Kidney epithelial cell (primary cell): Measurements from ENCODE around the gene SCLY. TPM values are rescaled to one million over a fixed set of nuclear protein-coding genes. Genes with fewer than 3 reads are reported as not detected.

ENCODE experiments used
- DNase-seq: peaks from one replicate; pipeline ENCODE4 v3.0.0-alpha.2; 2010; ENCODE audit warnings: low read depth
- H3K27me3 ChIP-seq: 2 replicates; pipeline ENCODE4 v1.6.0; 2011; ENCODE audit warnings: low read length; ENCODE audit not compliant: control insufficient read depth, insufficient read depth
- H3K36me3 ChIP-seq: 2 replicates; pipeline ENCODE4 v1.5.1; 2011; ENCODE audit warnings: low read length; ENCODE audit not compliant: control insufficient read depth, insufficient read depth
- H3K4me3 ChIP-seq: 2 replicates; pipeline ENCODE4 v1.5.1; 2011; ENCODE audit warnings: low read depth, mild to moderate bottlenecking, control low read depth, low read length
- total RNA-seq: library from RNA; depleted of rRNA; stranded (reverse); fragments of >200 nt; gene quantifications from 2 replicates; pipeline ENCODE4 v1.2.3, GENCODE V29; 2015
- TF ChIP-seq, protein P1 (sequence below): IDR thresholded peaks from 2 replicates; pipeline ENCODE4 v1.5.1; 2011; ENCODE audit warnings: mild to moderate bottlenecking, moderate library complexity, low read length, control low read depth, inconsistent platforms; ENCODE audit not compliant: insufficient read depth, poor library complexity, severe bottlenecking

The SCLY gene
- total RNA-seq, 1 donor from 2014 or later = 32.1 TPM

DNA sequence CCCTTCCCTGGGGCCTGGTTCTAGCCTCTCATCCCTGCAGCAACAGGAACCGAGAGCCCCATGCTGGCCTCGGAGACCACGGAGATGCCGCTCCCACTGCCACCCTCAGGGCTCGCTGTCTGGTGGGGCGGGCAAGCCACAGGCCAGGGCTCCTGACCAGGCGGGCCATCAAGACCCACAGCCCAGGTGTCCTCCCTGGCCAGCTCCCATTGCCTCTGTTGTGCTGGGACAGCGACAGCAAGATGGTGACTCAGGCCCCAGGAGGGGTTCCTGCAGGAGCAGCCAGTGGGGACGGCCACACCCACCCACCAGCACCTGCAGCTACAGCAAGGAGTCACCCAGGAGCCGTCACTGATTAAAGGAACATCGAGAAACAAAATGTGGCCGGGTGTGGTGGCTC, 85.0 kb downstream of the SCLY start:
- TF ChIP-seq, protein P1, sequence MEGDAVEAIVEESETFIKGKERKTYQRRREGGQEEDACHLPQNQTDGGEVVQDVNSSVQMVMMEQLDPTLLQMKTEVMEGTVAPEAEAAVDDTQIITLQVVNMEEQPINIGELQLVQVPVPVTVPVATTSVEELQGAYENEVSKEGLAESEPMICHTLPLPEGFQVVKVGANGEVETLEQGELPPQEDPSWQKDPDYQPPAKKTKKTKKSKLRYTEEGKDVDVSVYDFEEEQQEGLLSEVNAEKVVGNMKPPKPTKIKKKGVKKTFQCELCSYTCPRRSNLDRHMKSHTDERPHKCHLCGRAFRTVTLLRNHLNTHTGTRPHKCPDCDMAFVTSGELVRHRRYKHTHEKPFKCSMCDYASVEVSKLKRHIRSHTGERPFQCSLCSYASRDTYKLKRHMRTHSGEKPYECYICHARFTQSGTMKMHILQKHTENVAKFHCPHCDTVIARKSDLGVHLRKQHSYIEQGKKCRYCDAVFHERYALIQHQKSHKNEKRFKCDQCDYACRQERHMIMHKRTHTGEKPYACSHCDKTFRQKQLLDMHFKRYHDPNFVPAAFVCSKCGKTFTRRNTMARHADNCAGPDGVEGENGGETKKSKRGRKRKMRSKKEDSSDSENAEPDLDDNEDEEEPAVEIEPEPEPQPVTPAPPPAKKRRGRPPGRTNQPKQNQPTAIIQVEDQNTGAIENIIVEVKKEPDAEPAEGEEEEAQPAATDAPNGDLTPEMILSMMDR = no peak
- H3K27me3 ChIP-seq = no peaks in the 10 kb centered on the region
- no peaks in the 10 kb centered on the region for H3K36me3 ChIP-seq
- H3K4me3 ChIP-seq = no peak overlapping the region
- no peak for DNase-seq

- no peak overlapping the region for H3K4me3 ChIP-seq
- TF ChIP-seq, protein P1 = no peak
- no peaks in the 10 kb centered on the region for H3K36me3 ChIP-seq
- no peaks in the 10 kb centered on the region for H3K27me3 ChIP-seq
- DNase-seq = no peak
These were observed 86.2 kb downstream of the SCLY start for GRCh38 chr2:238146884-238147544.

DNA sequence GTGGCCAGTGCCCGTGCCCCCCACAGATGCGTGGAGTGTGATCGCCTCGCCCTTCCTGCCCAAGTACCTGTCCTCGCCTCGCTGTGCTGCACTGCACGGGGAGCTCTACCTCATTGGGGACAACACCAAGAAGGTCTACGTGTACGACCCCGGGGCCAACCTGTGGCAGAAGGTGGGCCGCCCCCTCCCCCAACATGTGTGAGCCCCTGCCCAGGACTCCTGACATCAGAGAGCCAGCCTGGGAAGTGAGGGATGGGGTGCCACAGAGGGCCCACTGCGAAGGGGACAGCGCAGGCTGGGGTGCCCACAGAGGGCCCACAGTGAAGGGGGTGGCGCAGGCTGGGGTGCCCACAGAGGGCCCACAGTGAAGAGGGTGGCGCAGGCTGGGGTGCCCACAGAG, 88.2 kb downstream of the SCLY start:
- H3K4me3 ChIP-seq = no peak overlapping the region
- TF ChIP-seq, protein P1 = no peak
- DNase-seq = no peak
- H3K27me3 ChIP-seq = no peaks in the 10 kb centered on the region
- no peaks in the 10 kb centered on the region for H3K36me3 ChIP-seq

Other genes starting within 250 kb of the SCLY start
- gene RAMP1, start 201.4 kb upstream of the SCLY start, total RNA-seq = 3.1 and 4.4 TPM in 2 replicates
- 62.3 and 116 TPM in 2 replicates for gene UBE2F, start 94.0 kb upstream of the SCLY start, total RNA-seq
- gene ESPNL, start 39.3 kb downstream of the SCLY start, total RNA-seq = 3.5 and 3.8 TPM in 2 replicates
- gene KLHL30, start 77.7 kb downstream of the SCLY start, total RNA-seq = 1.2 and 2.4 TPM in 2 replicates
- gene ERFE, start 98.0 kb downstream of the SCLY start, total RNA-seq = 106 and 113 TPM in 2 replicates
- gene ILKAP, start 142.7 kb downstream of the SCLY start, total RNA-seq = 26.5 and 29.5 TPM in 2 replicates
- 49.7 and 50.1 TPM in 2 replicates for gene HES6, start 179.0 kb downstream of the SCLY start, total RNA-seq
- 3.3 and 5.3 TPM in 2 replicates for gene PER2, start 227.6 kb downstream of the SCLY start, total RNA-seq